Spleen (tissue), 7 donors: ENCODE measurements around the gene EAPP.
"Not testable (repeated sequence)": the region's sequence is repeated elsewhere in the genome, so short reads cannot be mapped to it uniquely, and the experiment has no call there.

ENCODE experiments used
- POLR2A ChIP-seq, 3 donors: fragments of 450-650 bp; IDR thresholded peaks; one replicate each; pipeline ENCODE4 v1.5.1; 2017; ENCODE audit warnings: antibody characterized with exemption in 3 of 3, mild to moderate bottlenecking in 1 of 3
- POLR2AphosphoS5 ChIP-seq, 3 donors: sonication (generic); formaldehyde crosslinking; IDR thresholded peaks; one replicate each; pipeline ENCODE4 v1.5.1; 2017; ENCODE audit warnings: antibody characterized with exemption in 3 of 3
- TF ChIP-seq, protein P1 (sequence below), 11 experiments: fragments of 200-600 bp in 7 of 11; fragments of 450-650 bp in 4 of 11; sonication (generic) in 4 of 11; IDR thresholded peaks in 8 of 11; conservative IDR thresholded peaks in 3 of 11; 1 replicate in 7 of 11; 2 replicates in 4 of 11; pipeline versions ENCODE4 v1.4.0 to v1.8.0; 2016 to 2021; ENCODE audit warnings: antibody characterized with exemption in 11 of 11, inconsistent platforms in 4 of 11, mild to moderate bottlenecking in 1 of 11
- donor health status: DM: no; HTN: no; CAD: no; lungs with moderate emphysema.
- donor health status: DM: no; HTN: no; CAD: no.
- donor health status: DM: no; HTN: no; CAD: no.

DNA sequence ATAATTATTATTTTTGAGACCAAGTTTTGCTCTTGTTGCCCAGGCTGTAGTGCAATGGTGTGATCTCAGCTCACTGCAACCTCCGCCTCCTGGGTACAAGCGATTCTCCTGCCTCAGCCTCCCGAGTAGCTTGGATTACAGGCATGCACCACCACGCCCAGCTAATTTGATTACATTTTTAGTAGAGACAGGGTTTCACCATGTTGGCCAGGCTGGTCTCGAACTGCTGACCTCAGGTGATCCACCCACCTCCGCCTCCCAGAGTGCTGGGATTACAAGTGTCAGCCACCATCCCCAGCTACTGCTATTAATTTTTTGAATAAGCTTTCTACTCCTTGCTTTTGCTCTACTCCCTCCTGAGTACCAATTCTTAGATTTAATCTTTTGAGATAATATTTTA is 18.4 kb downstream of the EAPP start:
- TF ChIP-seq, protein P1, sequence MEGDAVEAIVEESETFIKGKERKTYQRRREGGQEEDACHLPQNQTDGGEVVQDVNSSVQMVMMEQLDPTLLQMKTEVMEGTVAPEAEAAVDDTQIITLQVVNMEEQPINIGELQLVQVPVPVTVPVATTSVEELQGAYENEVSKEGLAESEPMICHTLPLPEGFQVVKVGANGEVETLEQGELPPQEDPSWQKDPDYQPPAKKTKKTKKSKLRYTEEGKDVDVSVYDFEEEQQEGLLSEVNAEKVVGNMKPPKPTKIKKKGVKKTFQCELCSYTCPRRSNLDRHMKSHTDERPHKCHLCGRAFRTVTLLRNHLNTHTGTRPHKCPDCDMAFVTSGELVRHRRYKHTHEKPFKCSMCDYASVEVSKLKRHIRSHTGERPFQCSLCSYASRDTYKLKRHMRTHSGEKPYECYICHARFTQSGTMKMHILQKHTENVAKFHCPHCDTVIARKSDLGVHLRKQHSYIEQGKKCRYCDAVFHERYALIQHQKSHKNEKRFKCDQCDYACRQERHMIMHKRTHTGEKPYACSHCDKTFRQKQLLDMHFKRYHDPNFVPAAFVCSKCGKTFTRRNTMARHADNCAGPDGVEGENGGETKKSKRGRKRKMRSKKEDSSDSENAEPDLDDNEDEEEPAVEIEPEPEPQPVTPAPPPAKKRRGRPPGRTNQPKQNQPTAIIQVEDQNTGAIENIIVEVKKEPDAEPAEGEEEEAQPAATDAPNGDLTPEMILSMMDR (IDR thresholded peaks at IDR 0.05 in 8 of 11, conservative IDR thresholded peaks at IDR 0.05 in 3 of 11): not testable (repeated sequence)
- not testable (repeated sequence) for TF ChIP-seq POLR2A, POLR2AphosphoS5 (IDR thresholded peaks at IDR 0.05)
